AG09319 (cell line): Measurements from ENCODE around the gene SLX9.

Experiments used
- DNase-seq: peaks from one replicate; pipeline ENCODE4 v3.0.0-alpha.2; 2010; ENCODE audit warnings: low read depth; ENCODE audit errors: extremely low read depth
- TF ChIP-seq, protein P1 (sequence below): IDR thresholded peaks from 2 replicates; pipeline ENCODE4 v1.5.1; 2011; ENCODE audit warnings: low read depth, mild to moderate bottlenecking, inconsistent platforms, low read length, moderate library complexity

The SLX9 gene

GRCh38 chr21:44943005-44943685 lies 3.3 kb downstream of the SLX9 start:
- DNase-seq: no peak
- TF ChIP-seq, protein P1, sequence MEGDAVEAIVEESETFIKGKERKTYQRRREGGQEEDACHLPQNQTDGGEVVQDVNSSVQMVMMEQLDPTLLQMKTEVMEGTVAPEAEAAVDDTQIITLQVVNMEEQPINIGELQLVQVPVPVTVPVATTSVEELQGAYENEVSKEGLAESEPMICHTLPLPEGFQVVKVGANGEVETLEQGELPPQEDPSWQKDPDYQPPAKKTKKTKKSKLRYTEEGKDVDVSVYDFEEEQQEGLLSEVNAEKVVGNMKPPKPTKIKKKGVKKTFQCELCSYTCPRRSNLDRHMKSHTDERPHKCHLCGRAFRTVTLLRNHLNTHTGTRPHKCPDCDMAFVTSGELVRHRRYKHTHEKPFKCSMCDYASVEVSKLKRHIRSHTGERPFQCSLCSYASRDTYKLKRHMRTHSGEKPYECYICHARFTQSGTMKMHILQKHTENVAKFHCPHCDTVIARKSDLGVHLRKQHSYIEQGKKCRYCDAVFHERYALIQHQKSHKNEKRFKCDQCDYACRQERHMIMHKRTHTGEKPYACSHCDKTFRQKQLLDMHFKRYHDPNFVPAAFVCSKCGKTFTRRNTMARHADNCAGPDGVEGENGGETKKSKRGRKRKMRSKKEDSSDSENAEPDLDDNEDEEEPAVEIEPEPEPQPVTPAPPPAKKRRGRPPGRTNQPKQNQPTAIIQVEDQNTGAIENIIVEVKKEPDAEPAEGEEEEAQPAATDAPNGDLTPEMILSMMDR: no peak

DNA sequence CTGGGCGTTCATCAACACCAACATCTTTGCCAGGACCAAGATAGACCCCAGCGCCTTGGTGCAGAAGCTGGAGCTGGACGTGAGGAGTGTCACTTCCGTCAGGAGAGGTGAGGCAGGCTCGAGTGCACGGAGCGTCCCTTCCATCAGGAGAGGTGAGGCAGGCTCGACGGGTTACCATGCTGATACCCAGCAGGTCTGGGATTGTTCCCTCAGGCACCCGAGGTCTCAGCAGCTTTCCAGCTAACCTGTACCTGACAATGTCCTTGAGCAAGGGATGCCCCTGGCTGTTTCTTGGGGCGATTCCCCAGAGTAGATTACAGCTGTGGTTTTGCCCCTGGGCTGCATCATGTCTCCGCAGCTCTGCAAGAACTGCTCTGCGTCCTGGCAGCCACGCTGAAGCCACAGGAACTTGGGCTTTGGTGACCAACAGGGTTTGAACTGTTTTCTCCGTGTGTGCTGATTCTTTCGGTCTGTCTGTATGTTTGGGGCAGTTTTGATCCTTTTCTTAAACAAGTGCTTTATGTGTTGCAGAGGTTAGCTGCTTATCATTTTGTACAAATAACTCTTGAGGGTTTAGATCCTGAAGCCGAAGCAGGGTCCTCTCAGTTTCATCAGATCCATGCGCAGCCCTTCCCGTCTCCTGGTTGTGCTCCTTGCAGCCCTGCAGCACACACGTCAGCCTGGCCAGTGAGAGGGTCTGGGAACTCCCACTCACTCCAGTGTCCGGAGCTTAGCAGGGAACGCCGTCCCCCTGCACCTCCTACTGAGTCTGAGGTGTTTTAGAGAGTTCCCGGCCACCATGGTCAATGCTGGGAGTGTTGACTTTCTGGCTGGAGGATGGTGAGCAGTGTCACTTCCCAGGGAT lies 4.1 kb downstream of the SLX9 start:
- DNase-seq: no peak
- TF ChIP-seq, protein P1: no peak

GRCh38 chr21:44944596-44944995 lies 4.8 kb downstream of the SLX9 start:
- no peak for DNase-seq
- TF ChIP-seq, protein P1: no peak

- TF ChIP-seq, protein P1: no peak
- no peak for DNase-seq
Measured at GRCh38 chr21:44946254-44947041, 6.6 kb downstream of the SLX9 start.

DNA sequence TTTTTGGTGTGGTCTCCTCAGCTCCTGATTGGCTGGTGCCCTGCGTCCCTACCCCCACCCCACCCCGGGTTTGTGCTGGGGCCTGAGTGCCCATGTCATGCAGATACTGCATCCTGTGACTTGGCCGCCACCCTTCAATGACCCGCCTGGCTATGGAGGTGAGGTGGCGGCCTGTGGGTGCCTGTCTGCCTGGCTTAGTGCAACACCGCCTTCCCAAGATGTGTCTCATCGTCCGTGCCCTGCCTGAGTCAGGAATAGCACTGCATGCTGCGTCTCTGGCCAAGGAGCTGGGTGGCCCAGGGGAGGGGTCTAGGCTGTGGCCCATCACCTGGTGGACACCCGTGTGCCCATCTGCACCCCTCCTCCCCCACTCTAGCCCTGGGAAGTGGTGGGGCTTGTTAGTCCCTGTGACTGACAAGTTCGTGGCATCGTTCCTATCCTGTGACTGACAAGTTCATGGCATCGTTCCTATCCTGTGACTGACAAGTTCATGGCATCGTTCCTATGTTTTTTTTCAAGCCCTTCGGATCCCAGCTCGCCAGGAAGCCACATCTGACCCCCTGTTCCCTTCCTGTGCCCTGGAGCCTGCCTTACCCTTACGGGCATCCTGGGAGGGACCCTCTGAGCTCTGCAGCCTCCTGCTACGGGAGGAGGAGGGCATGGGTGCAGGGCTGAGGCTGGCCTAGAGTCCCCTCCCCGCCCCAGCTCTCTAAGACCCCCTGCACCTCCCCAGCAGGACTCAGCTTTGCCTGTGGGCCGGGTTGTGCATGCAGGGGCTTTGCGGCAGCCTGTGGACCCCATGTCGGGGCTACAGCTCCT lies 7.5 kb downstream of the SLX9 start:
- TF ChIP-seq, protein P1: no peak
- no peak for DNase-seq

GRCh38 chr21:44947930-44948331 lies 8.1 kb downstream of the SLX9 start:
- TF ChIP-seq, protein P1: no peak
- no peak for DNase-seq
